Stimulated activated CD4-positive, alpha-beta T cell treated with anti-CD3 and anti-CD28 coated beads, TNF-alpha, amount 100 ng/mL, for 48 hours (primary cell): ENCODE measurements around the gene CPAMD8.

Experiments used
- DNase-seq, 3 donors: peaks; one replicate each; pipeline ENCODE4 v3.0.0-alpha.2; 2020; ENCODE audit warnings: low read depth in 3 of 3

Gene CPAMD8

DNA sequence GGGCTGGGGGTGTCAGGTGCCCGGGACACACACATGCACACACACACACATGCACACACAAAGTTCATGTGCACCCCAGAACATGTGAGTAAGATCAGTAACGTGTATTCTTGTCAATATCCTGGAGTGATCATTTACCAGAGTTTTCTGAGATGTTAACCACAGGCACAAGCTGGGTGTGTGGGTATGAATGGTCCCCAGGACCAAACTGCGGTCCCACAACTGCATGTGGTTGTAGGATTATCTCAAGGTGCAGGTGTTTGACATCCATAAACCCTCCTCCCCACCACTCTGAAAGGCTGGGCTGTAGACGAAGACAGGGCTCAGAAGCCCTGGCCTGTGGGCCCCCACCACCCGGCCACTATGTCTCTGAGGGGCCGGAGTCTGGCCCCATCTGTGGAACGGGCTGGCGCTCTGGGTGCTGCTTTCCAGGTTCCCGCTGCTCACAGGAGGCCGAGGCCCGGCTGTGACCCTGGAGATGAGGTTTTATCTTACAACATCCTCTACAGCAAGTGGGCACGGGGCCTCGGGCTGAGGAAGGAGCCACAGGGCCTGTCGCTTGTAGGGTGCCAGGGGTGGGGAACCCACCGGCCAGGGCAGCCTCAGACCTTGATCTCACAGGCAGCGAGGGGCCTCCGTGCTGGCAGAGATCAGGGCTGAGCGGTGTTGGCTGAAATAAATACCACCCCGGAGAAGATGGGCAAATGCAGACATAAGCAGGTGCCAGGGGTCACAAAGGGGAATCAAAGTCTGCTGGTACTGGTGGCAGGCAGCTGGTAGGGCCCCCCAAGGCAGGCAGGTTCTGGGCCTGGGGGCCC lies 133.5 kb downstream of the CPAMD8 start:
- DNase-seq, result no peak

DNA sequence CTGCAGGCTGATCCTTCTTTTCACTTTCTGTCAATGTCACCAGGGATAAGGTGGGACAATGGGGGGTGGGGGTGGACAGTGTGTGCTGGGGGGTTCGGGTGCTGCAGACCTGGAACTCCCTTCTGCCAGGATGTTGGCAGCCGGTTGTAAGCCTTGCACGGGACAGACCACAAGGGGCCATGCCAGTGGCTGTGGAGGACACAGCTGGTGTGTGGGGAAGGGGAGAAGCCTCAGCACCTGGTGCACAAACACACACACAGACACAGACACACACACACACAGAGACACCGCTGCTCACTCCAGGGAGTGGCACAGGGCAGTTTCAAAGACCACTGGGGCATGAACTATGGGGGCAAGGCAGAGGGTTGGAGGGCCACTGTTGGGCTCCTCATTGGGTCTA lies 134.2 kb downstream of the CPAMD8 start:
- DNase-seq, result no peak

DNA sequence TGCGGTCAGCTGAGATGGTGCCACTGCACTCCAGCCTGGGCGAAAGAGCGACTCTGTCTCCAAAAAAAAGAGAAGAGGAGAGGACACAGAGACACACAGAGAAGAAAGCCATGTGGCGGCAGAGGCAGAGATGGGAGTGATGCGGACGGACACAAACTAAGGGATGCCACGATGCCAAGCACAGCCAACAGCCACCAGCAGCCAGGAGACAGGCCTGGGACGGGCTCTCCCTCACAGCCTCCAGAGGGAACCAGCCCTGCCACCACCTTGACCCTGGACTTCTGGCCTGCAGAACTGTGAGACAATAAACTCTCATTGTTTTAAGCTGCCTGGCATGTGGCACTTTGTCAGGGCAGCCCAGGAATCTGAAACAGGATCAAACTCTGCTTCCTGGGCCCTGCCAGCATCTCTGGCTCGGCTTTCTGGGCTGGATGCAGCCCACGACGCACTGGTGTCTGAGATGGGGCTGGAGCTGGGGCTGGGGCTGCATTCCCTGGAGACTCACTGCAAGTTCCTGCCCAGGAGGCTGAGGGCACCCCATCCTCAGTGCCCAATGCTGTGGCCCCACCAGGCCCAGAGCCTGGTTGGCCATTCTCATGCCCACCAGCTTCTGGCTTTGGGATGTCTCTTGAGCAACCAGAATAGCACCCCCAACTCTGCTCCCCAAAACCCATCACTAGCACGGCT lies 134.8 kb downstream of the CPAMD8 start:
- no peak for DNase-seq

DNA sequence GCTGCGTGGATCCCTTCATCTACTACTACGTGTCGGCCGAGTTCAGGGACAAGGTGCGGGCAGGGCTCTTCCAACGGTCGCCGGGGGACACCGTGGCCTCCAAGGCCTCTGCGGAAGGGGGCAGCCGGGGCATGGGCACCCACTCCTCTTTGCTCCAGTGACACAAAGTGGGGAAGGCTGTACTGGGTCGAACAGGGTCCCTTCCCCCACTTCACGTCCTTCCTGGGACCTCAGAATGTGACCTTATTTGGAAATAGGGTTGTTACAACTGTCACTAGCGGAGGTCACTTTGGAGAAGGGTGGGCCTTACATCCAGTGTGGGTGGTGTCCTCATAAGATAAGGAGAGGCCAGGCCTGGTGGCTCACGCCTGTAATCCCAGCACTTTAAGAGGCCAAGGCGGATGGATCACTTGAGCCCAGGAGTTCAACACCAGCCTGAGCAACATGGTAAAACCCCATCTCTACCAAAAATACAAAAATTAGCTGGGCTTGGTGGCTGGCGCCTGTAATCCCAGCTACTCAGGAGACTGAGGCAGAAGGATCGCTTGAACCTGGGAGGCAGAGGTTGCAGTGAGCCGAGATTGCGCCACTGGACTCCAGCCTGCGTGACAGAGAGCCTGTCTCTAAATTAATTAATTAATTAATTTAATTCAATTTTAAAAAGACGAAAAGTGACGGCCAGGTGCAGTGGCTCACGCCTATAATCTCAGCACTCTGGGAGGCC lies 136.0 kb downstream of the CPAMD8 start:
- no peak for DNase-seq

DNA sequence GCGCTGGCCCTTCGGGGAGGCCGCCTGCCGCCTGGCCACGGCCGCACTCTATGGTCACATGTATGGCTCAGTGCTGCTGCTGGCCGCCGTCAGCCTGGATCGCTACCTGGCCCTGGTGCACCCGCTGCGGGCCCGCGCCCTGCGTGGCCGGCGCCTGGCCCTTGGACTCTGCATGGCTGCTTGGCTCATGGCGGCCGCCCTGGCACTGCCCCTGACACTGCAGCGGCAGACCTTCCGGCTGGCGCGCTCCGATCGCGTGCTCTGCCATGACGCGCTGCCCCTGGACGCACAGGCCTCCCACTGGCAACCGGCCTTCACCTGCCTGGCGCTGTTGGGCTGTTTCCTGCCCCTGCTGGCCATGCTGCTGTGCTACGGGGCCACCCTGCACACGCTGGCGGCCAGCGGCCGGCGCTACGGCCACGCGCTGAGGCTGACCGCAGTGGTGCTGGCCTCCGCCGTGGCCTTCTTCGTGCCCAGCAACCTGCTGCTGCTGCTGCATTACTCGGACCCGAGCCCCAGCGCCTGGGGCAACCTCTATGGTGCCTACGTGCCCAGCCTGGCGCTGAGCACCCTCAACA lies 136.6 kb downstream of the CPAMD8 start:
- no peak for DNase-seq

DNA sequence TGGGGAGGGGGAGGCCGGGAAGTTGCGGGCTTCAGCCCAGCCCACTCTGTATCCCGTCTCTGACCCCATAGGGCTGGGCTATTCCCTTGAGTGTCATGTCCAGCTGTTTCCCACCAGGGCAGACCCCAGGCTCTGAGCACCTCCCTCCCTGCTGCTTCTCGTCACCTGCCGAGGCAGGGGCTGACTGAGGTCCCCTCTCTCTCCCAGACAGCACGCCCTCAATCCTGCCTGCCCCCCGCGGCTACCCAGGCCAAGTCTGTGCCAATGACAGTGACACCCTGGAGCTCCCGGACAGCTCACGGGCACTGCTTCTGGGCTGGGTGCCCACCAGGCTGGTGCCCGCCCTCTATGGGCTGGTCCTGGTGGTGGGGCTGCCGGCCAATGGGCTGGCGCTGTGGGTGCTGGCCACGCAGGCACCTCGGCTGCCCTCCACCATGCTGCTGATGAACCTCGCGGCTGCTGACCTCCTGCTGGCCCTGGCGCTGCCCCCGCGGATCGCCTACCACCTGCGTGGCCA lies 137.2 kb downstream of the CPAMD8 start:
- no peak for DNase-seq

DNA sequence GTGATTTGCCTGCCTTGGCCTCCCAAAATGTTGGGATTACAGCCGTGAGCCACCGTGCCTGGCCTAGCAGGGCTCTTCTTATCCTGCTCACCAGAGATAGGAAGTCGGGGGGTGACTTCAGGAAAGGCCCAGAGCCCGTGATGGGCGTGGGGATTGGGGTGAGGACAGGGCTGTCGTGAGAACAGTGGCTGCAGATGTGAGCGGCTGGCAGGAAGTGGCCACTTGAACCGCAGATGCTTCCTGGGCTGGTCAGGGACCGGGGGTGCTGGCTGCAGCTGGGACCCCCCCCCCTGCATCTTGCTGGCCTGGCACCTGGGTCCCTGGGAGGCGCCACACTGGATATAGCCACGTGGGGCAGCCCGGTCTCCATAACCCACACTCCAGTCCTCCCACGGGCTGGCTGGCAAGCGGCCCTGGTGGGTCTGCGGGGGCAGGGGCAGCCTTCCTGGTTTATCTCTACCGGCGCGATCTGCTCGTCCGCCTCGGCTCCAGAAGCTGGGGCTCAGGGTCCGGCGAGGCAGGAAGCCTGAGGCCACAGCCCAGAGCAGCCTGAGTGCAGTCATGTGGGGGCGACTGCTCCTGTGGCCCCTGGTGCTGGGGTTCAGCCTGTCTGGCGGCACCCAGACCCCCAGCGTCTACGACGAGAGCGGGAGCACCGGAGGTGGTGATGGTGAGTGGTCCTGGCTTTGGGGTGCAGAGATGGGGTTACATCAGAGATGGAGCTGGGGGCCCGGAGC lies 137.8 kb downstream of the CPAMD8 start, which contains the start of gene F2RL3:
Gene F2RL3, plus strand, starts transcription at position 371 of the 737 bp plus-strand sequence. Its CDS starts 191 bp downstream, at position 562.
- no peak for DNase-seq

DNA sequence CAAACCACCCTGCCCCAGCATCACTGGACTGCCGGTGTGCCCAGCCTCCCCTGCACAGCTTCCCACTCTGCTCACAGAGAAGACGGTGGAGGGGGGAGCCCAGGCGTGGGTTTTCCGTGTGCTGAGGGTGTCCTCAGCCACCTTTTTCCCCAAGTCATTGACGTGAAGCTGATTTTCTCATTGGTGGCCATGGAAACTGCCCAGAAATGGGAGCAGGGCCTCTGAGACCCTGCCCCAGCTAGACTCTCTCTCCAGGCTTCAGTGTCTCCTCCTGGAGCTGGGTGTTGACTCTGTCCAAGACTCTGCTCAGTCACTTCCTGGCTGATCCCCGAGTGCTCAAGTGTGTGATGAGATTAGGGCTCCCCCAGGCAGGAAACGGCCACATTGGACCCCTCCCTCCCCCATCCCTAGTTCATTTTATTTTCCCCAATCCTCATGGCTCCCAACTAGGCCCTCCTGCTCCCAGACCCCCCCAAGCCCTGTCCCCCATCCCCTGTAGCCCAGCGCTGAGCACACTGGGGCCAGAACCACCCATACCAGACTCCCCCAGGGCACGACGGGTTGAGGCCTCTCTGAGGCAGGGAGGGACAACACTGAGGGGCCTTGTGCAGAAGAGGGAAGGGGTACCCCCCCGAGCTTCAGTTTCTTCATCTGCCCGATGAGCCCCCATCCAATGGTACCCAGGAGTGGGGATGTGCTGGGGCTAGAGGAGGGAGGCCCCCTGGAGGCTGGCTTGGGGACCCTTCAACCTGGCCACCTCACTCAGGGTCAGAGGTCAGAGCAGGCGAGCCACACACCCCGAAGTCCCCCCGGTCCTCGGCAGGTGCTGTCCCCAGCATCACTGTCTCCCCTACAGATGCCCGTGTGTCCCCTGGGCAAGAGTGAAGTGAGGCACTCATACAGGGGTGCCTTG lies 139.0 kb downstream of the CPAMD8 start:
- DNase-seq, result no peak

DNA sequence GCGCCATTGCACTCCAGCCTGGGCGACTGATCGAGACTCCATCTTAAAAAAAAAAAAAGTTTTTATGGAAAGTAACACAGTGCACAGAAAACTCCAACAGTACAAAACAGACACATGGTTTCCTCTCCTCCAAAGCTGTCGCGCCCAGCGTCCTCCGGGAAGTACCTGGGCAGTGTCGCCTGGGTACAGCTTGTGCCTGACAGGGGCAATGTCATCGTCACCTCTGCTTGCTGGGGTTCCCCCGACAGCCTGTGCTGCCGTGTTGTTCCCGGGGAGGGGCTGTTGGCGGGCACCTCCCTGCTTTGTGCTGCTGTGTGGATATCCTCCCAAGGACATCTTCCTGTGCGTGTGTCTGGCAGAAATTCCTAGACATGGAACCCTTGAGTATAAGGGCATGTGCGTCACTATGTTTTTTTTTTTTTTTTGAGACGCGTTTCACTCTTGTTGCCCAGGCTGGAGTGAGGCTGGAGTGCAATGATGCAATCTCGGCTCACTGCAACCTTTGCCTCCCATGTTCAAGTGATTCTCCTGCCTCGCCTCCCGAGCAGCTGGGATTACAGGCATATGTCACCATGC lies 140.2 kb downstream of the CPAMD8 start:
- no peak for DNase-seq

DNA sequence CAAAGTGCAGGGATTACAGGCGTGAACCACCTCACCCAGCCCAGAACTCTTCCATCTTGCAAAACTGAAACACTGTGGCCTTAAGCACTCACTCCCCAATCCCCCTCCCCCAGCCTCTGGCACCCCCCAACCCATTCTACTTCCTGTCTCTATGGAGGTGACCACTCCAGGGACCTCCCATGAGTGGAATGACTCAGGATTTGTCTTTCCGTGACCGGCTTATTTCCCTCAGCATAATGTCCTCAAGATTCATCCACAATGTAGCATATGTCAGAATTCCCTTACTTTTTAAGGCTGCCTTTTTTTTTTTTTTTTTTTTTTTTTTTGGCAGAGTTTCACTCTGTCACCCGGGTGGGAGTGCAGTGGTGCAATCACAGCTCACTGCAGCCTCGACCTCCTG lies 141.4 kb downstream of the CPAMD8 start:
- no peak for DNase-seq

DNA sequence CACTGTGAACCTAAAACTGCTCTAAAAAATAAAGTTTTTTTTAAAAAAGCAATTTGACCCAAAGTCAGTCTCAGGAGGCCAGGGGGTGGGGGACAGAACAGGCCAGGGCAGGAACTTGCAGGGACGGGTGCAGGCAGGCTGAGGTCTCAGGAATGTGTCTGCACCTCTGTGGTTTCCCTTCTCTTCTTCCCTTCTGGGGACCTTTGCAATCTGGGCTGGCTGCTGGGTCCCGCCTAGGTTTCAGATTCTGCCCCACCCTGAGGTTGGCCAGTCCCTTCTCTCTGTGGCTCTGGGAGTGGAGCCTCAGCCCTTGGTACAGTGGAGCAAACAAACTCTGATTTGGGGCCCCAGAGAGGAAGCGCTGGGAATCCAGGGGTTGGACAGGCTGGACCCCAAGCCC lies 143.1 kb downstream of the CPAMD8 start:
- DNase-seq, result no peak

DNA sequence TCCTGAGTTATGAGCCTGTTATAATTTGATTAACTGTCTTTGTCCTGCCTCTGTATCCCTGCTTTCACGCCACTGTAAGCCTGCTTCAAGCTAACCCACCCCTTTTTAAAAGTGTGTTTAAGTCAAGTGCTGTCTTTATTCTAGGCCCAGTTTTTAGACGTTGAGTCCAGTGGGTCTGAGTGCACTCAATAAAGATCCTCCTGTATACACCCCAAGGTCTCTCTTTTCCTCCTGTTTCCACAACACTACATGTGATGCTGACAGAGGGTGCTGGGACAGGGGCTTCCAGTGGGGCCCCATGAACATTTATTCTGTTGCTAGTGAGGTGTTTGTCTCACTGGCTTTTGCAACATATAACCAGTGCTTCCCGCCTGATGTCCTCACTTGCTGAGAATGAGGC lies 144.5 kb downstream of the CPAMD8 start:
- no peak for DNase-seq

DNA sequence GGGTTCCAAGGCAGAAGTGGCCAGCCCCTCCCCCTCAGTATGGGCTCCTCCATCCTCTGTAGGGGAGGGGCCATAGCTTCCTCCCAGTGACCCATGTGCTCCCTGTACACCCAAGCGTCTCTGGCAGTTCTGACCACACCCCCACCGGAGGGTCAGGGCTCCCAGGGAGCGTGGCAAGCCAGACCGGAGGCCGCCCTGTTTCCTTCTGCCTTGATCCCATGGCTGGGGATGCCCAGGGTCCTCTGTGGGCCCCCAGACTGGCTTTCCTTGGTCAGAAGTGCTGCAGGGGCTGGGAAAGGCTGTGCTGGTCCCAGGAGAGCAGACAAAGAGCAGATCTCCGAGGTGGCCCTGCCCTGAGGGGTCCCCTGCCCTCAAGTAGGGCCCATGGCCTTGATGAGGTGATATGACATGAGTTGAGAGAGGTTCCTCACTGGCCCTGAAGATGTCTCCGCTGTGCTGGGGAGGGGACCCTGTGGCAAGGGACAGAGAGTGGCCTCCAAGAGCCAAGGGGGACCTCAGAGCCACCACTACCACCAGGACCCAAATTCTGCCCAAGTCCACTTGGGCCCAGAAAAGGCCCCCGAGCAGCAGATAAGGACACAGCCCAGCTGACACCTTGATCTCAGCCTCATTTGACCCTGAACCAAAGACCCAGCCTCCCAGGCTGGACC lies 145.6 kb downstream of the CPAMD8 start:
- no peak for DNase-seq

DNA sequence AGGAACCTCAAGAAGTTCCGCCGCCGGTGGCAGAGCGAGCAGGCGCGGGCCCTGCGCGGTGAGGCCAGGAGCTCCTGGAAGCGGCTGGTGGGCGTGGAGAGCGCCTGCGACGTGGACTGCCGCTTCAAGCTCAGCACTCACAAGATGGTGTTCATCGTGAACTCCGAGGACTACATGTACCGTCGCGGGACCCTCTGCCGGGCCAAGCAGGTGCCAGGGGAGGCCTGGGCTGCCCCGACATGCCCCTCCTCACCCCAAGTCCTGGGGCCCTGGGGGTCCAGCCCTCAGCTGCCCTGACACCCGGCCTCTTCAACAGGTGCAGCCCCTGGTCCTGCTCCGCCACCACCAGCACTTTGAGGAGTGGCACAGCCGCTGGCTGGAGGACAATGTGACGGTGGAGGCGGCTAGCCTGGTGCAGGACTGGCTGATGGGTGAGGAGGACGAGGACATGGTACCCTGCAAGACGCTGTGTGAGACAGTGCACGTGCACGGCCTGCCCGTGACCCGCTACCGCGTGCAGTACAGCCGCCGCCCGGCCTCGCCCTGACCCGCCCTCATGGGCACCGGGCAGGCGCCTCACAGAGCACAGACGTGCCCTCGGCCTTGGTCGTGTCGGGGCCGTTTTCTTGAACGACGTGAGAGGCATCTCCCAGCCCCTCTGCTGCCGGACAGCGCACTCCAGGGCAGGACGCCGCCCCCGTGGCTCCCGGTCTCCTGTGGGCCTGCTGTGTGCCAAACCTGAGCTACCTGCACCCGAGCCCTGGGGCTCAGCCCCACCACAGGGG lies 148.2 kb downstream of the CPAMD8 start:
- no peak for DNase-seq

DNA sequence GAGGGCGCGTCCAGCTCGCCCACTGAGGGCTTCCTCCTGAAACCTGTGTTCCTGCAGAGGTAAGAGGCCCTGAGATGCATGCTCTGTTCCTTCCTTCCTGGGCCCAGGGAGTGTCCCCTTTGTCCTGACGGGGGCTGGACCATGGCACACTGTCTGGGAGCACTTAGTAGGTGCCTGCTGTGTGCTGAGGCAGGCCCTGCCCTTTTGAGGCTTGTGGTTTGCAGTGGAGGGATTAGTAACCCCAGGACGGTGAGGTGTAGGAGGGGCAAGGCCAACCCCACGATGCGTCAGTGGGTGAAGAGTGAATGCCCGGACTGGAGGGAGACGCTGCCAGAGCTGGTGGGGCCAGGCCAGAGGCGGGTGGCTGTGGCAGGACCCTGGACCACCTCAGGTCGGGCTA lies 149.0 kb downstream of the CPAMD8 start:
- no peak for DNase-seq

DNA sequence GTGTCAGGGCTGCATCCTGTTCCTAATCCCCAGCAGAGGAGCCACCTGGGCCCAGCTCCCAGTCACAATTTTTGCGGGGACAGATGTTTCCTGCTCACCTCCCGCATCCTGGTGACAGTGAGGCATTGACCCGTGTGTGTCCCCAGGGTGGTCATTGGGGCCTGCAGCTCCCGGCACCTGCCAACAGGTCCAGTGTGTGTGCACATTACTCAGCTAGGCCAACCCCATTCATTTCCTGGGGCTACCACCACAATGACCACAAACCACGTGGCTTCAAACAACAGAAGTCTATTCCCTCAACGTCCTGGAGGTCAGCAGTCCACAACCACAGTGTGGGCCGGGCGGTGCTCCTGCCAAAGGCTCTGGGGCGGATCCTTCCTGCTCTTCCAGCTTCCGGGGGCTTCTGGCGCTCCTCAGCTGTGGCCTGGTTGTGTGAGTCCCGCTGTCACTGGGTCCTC lies 149.7 kb downstream of the CPAMD8 start:
- DNase-seq, result no peak

DNA sequence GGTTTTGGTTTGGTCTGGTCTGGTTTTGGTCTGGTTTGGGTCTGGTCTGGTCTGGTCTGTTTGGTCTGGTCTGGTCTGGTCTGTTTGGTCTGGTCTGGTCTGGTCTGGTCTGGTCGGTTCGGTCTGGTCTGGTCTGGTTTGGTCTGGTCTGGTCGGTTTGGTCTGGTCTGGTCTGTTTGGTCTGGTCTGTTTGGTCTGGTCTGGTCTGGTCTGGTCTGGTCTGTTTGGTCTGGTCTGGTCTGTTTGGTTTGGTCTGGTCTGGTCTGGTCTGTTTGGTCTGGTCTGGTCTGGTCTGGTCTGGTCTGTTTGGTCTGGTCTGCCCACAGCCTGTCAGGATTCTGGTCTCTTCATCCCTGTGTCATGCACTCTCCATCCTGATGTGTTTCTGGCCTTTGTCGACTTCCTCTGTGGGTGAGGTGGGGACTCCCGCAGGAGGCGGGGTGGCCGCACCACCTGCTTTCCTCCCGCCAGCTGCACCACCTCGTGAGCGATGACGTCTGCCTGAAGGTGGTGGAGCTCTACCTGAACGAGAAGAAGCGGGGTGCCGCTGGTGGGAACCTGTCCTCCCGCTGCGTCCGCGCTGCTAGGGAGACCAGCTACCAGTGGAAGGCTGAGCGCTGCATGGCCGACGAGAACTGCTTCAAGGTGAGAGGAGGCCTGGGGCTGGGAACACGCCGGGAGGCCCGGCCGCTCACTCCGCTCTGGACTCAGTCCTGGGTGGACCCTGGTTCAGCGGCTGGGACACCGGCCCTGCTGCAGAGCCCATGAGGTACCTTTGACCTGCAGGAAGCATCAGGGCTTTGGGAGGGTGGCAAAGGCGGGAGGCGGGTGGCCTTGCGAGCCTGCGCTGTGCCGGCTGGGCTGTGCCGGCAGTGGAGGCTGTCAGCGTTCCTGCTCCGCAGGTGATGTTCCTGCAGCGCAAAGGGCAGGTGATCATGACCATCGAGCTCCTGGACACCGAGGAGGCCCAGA lies 150.7 kb downstream of the CPAMD8 start:
- no peak for DNase-seq
